HG03159 (cell line): ENCODE results near the gene VWF.
"Not testable (repeated sequence)": the region's sequence is repeated elsewhere in the genome, so short reads cannot be mapped to it uniquely, and the experiment has no call there.

Experiments
- ATAC-seq: cut with Tn5 transposase; IDR thresholded peaks from one replicate; pipeline ENCODE4 v1.9.1; 2021; ENCODE audit warnings: mild to moderate bottlenecking, moderate library complexity; ENCODE audit not compliant: unreplicated experiment

Gene VWF

GRCh38 chr12:6124411-6125309 lies at the start of gene VWF:
Gene VWF (minus strand): TSS chr12:6124670. CDS start chr12:6123196, 1,474 bp downstream.
- no peak for ATAC-seq

GRCh38 chr12:6172862-6173261 lies 48.4 kb upstream of the VWF start:
- ATAC-seq = no peak

GRCh38 chr12:6172086-6172485 lies 47.6 kb upstream of the VWF start:
- no peak for ATAC-seq

GRCh38 chr12:6171409-6172015 lies 47.0 kb upstream of the VWF start:
- no peak for ATAC-seq

GRCh38 chr12:6167327-6168280 lies 43.1 kb upstream of the VWF start:
- ATAC-seq = peak; percentile 78

GRCh38 chr12:6166808-6167207 lies 42.3 kb upstream of the VWF start:
- ATAC-seq = peak; percentile 1

- no peak for ATAC-seq
These were observed 40.9 kb upstream of the VWF start for GRCh38 chr12:6165395-6165794.

GRCh38 chr12:6163416-6164060 lies 39.1 kb upstream of the VWF start:
- ATAC-seq = no peak

- ATAC-seq = no peak
These were observed 36.8 kb upstream of the VWF start for GRCh38 chr12:6161124-6161882.

- ATAC-seq = not testable (repeated sequence)
These were observed 35.7 kb upstream of the VWF start for GRCh38 chr12:6160049-6160649.

GRCh38 chr12:6159166-6160011 lies 34.9 kb upstream of the VWF start:
- ATAC-seq = not testable (repeated sequence)

- no peak for ATAC-seq
These were observed 34.3 kb upstream of the VWF start for GRCh38 chr12:6158749-6159148.

- no peak for ATAC-seq
These were observed 33.8 kb upstream of the VWF start for GRCh38 chr12:6158255-6158654.

- ATAC-seq = no peak
These were observed 33.0 kb upstream of the VWF start for GRCh38 chr12:6157482-6157881.

GRCh38 chr12:6154730-6155459 lies 30.4 kb upstream of the VWF start:
- no peak for ATAC-seq

- not testable (repeated sequence) for ATAC-seq
These were observed 24.3 kb upstream of the VWF start for GRCh38 chr12:6148722-6149121.

GRCh38 chr12:6148061-6148460 lies 23.6 kb upstream of the VWF start:
- no peak for ATAC-seq

GRCh38 chr12:6146951-6147350 lies 22.5 kb upstream of the VWF start:
- no peak for ATAC-seq
